ENCODE data around the gene SPOCD1. TPM values are rescaled to one million over a fixed set of nuclear protein-coding genes. Genes with fewer than 3 reads are reported as not detected.

The SPOCD1 gene
- total RNA-seq, 1 donor from 2014 or later, result not detected

DNA sequence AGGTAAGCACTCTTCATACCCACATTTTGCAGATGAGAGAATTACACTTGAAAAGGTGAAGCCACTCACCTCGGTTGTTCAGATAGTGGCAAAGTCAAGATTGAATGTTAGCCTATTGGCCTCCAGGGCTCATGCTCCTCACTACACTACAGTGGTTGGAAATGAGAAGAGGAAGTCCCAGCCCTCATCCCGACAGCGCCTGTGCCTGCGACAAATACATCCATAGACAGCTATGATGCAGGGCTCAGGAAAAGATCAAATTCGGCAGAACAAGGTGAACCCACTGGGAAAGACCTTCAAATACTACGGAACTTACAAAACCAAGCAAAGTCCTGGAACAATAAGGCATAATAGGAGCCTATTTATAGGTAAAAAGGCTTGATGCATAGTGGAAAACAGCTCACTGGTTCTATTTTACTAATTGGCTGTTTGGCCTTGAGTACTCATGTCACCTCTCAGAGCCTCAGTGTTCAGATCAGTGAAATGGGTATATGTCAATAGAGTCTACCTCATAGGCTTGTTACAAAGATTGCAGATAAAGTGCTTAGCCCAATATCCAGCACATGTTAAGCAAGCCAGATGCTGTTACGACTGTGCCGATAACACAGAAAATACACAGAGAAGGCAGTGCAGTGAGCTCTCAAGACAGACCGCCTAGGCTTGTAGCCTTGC is 3.5 kb downstream of the SPOCD1 start:
- peaks cover 3% of the 10 kb centered on the region for H3K9me3 ChIP-seq (replicated peaks)
- H3K27me3 ChIP-seq (ENCODE audit: low read depth), result no peaks in the 10 kb centered on the region
- TF ChIP-seq, protein P1, sequence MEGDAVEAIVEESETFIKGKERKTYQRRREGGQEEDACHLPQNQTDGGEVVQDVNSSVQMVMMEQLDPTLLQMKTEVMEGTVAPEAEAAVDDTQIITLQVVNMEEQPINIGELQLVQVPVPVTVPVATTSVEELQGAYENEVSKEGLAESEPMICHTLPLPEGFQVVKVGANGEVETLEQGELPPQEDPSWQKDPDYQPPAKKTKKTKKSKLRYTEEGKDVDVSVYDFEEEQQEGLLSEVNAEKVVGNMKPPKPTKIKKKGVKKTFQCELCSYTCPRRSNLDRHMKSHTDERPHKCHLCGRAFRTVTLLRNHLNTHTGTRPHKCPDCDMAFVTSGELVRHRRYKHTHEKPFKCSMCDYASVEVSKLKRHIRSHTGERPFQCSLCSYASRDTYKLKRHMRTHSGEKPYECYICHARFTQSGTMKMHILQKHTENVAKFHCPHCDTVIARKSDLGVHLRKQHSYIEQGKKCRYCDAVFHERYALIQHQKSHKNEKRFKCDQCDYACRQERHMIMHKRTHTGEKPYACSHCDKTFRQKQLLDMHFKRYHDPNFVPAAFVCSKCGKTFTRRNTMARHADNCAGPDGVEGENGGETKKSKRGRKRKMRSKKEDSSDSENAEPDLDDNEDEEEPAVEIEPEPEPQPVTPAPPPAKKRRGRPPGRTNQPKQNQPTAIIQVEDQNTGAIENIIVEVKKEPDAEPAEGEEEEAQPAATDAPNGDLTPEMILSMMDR (IDR thresholded peaks at IDR 0.05; ENCODE audit: borderline replicate concordance), result no peak
- intact Hi-C loops (cut with micrococcal nuclease), result no loop called here
- H3K4me1 ChIP-seq, result no peaks in the 10 kb centered on the region
- no peaks in the 10 kb centered on the region for H3K36me3 ChIP-seq
- H3K27ac ChIP-seq (replicated peaks), result no peak overlapping the region
- no peak overlapping the region for H3K4me3 ChIP-seq
- no peak for DNase-seq

DNA sequence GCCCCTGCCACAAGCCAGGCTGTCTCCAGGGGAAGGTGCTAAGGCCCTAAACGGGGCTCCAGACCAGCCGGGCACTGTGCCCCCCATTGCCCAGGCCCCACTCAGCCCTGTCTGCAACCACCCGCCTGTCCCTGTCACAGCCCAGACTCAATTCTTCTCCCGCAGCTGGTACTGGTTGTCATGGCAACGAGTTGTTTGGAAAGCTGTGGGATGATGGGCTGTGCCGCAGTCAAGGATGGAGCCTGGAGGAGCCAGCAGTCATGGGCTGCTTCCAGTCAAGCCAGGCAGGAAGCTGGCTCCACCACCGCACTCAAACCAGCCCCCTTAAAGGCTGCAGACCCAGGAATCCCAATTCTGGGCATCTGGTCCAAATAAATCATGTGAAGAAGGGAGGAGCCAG is 4.2 kb downstream of the SPOCD1 start:
- H3K4me3 ChIP-seq, result no peak overlapping the region
- no peaks in the 10 kb centered on the region for H3K36me3 ChIP-seq
- TF ChIP-seq, protein P1 (IDR thresholded peaks at IDR 0.05; ENCODE audit: borderline replicate concordance), result no peak
- intact Hi-C loops (cut with micrococcal nuclease), result no loop called here
- no peak for DNase-seq
- no peaks in the 10 kb centered on the region for H3K27me3 ChIP-seq (ENCODE audit: low read depth)
- H3K4me1 ChIP-seq, result no peaks in the 10 kb centered on the region
- H3K9me3 ChIP-seq (replicated peaks), result peaks cover 3% of the 10 kb centered on the region
- no peak overlapping the region for H3K27ac ChIP-seq (replicated peaks)

DNA sequence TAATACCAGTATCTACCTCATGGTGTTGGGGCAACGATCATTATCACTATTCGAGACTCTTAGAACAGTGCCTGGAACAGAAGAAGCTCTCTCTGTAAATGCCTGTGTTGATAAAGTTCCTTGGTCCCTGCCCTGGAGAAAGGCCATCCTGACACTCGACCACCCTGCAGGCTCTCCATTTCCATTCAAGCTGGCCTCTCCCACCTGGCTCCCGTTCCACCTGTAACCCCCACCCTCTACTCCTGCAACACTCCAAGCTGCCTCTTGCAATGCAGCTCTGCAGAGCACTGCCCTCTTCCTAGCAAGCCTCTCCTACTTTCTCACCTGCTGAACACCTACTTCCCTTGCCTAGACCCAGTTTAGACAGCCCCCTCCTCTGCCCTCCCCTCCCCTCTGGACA is 6.1 kb downstream of the SPOCD1 start:
- TF ChIP-seq, protein P1 (IDR thresholded peaks at IDR 0.05; ENCODE audit: borderline replicate concordance), result no peak
- Histone ChIP-seq H3K36me3 (no peaks in the 10 kb centered on the region), H3K27ac (replicated peaks) (no peak overlapping the region), H3K9me3 (replicated peaks) (no peaks in the 10 kb centered on the region), H3K4me1 (no peaks in the 10 kb centered on the region), H3K4me3 (no peak overlapping the region), H3K27me3 (ENCODE audit: low read depth) (no peaks in the 10 kb centered on the region)
- intact Hi-C loops (cut with micrococcal nuclease), result no loop called here
- no peak for DNase-seq

DNA sequence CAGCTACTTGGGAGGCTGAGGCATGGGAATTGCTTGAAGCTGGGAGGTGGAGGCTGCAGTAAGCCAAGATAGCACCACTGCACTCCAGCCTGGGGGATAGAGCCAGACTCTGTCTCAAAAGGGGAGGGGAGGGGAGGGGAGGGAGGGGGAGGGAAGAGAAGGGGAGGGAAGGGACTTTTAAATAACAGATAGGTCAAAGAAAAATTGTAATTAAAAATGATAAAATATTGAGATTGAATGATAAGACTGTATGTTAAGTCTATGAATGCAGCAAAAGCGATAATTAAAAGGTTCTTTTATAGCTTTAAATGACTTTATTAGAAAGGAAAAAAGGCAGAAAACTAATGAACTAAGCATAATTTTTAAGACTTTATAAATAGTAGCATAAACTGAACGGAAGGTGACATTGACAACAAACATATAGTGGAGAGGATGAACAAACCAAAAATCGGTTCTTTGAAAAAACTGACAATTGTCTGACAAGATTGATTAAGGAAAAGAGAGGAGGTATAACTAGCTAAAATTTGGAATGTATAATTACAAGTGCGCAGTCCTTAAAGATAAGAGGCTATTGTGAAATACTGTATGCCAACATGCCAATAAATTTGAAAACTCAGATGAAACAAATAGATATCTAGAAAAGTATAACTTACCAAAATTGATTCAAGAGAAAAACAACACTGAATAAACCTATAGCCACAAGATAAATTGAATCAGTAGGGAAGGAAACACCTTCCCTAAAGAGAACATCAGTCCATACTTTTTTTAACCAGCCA is 8.4 kb downstream of the SPOCD1 start:
- Histone ChIP-seq H3K4me1 (no peaks in the 10 kb centered on the region), H3K36me3 (no peaks in the 10 kb centered on the region), H3K27me3 (ENCODE audit: low read depth) (no peaks in the 10 kb centered on the region), H3K27ac (replicated peaks) (no peak overlapping the region), H3K4me3 (no peak overlapping the region), H3K9me3 (replicated peaks) (no peaks in the 10 kb centered on the region)
- no peak for DNase-seq
- intact Hi-C loops (cut with micrococcal nuclease), result no loop called here
- TF ChIP-seq, protein P1 (IDR thresholded peaks at IDR 0.05; ENCODE audit: borderline replicate concordance), result no peak

DNA sequence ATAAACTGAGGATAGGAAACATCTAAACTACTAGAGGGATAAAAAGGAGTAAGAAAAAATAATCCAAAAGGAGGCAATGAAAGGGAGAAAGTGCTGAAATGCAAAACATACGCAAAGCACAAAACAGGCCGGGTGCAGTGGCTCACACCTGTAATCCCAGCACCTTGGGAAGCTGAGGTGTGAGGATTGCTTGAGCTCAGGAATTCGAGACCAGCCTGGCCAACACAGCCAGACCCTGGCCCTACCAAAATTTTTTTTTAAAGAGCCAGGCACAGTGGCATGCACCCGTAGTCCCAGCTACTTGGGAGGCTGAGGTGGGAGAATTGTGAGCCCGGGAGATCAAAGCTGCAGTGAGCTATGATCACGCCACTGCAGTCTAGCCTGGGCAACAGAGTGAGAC is 10.5 kb downstream of the SPOCD1 start:
- intact Hi-C loops (cut with micrococcal nuclease), result no loop called here

More for the DNA sequence above, 10.5 kb downstream of the SPOCD1 start:
- Histone ChIP-seq H3K27ac (replicated peaks) (no peak overlapping the region), H3K4me3 (no peak overlapping the region), H3K9me3 (replicated peaks) (no peaks in the 10 kb centered on the region), H3K27me3 (ENCODE audit: low read depth) (no peaks in the 10 kb centered on the region), H3K4me1 (peaks cover 3% of the 10 kb centered on the region), H3K36me3 (no peaks in the 10 kb centered on the region)
- DNase-seq, result no peak
- TF ChIP-seq, protein P1 (IDR thresholded peaks at IDR 0.05; ENCODE audit: borderline replicate concordance), result no peak

All from left ventricle myocardium inferior (tissue), 1 donor.